Hypothalamus (tissue), 51 donors: Measurements from ENCODE around the gene KRTAP3-3.

Source experiments
- DNase-seq, 51 donors: peaks; one replicate each; lab custom pipeline; 2025; lab: John Stamatoyannopoulos, UW

KRTAP3-3 gene

GRCh38 chr17:40962059-40962561 lies 31.9 kb downstream of the KRTAP3-3 start:
- DNase-seq = no peak

GRCh38 chr17:40961591-40961990 lies 32.4 kb downstream of the KRTAP3-3 start:
- no peak for DNase-seq

- no peak for DNase-seq
Observed at GRCh38 chr17:40960144-40960543, 33.8 kb downstream of the KRTAP3-3 start.

- no peak for DNase-seq
Observed at GRCh38 chr17:40958086-40958953, 35.6 kb downstream of the KRTAP3-3 start.

- DNase-seq = no peak
Observed at GRCh38 chr17:40956401-40957254, 37.3 kb downstream of the KRTAP3-3 start.

- DNase-seq = no peak
Observed at GRCh38 chr17:40953881-40954280, 40.1 kb downstream of the KRTAP3-3 start.

GRCh38 chr17:40952661-40953060 lies 41.3 kb downstream of the KRTAP3-3 start:
- DNase-seq = no peak

- no peak for DNase-seq
Observed at GRCh38 chr17:40952154-40952553, 41.8 kb downstream of the KRTAP3-3 start.

- no peak for DNase-seq
Observed at GRCh38 chr17:40951011-40951622, 42.8 kb downstream of the KRTAP3-3 start.

GRCh38 chr17:40950176-40950575 lies 43.8 kb downstream of the KRTAP3-3 start:
- no peak for DNase-seq

GRCh38 chr17:40949418-40949817 lies 44.5 kb downstream of the KRTAP3-3 start:
- DNase-seq = no peak

GRCh38 chr17:40947929-40948328 lies 46.0 kb downstream of the KRTAP3-3 start:
- DNase-seq = no peak

GRCh38 chr17:40945414-40945813 lies 48.5 kb downstream of the KRTAP3-3 start:
- no peak for DNase-seq

- DNase-seq = no peak
Observed at GRCh38 chr17:40944531-40944930, 49.4 kb downstream of the KRTAP3-3 start.
